K562 (cell line): ENCODE results near the gene UROS. TPM values are rescaled to one million over a fixed set of nuclear protein-coding genes. Genes with fewer than 3 reads are reported as not detected.

Experiments
- ATAC-seq: fragments of 200-7000 bp; cut with Tn5 transposase; 3 replicates; pipeline ENCODE4 v1.9.1; 2020; ENCODE audit warnings: moderate library complexity
- BruUV-seq: library from RNA; stranded (reverse); fragments of 400-500 nt; replicated peaks from 2 replicates; lab custom pipeline; 2021; lab: Mats Ljungman, UMichigan
- CTCF ChIA-PET: fragments of 300-600 bp; formaldehyde crosslinking; extraction: SDS; loops from one replicate; lab custom pipeline; 2021; ENCODE audit warnings: low intra/inter-chr PET ratio; lab: Yijun Ruan, JAX
- POLR2A ChIA-PET: fragments of 300-600, 350-650 bp; sonication (Branson Sonifier 250); formaldehyde crosslinking; extraction: SDS; loops from one replicate; lab custom pipeline; 2021; ENCODE audit warnings: antibody characterized with exemption, inconsistent platforms; lab: Yijun Ruan, JAX
- DNase-seq, 4 experiments: peaks; one replicate each; pipeline versions ENCODE4 v3.0.0 to v3.0.0-alpha.2; 2011 to 2018; ENCODE audit warnings: low spot score in 3 of 4, mixed read lengths in 3 of 4; ENCODE audit errors: extremely low read depth in 1 of 4
- FAIRE-seq: peaks from 2 replicates; lab custom pipeline; 2011; peaks lifted over from hg19 to GRCh38; lab: Jason Lieb, UNC
- H2AFZ ChIP-seq: 2 replicates; pipeline ENCODE4 v1.6.0; 2011; ENCODE audit warnings: low read depth, low read length, control low read depth, inconsistent platforms
- H3K27ac ChIP-seq: fragments of 200-600 bp; 3 replicates; pipeline ENCODE4 v1.8.0; 2011; ENCODE audit warnings: low read depth, mild to moderate bottlenecking, control low read depth, inconsistent platforms, low read length, moderate library complexity, mixed read lengths; ENCODE audit errors: extremely low read depth
- H3K27me3 ChIP-seq, 2 experiments: fragments of 300-600 bp in 1 of 2; 2 replicates in 1 of 2; 3 replicates in 1 of 2; pipeline versions ENCODE4 v1.6.0 to v1.8.0; 2011; ENCODE audit warnings: inconsistent platforms in 2 of 2, low read length in 2 of 2, mild to moderate bottlenecking in 1 of 2, mixed read lengths in 1 of 2, moderate library complexity in 1 of 2; ENCODE audit not compliant: control insufficient read depth in 2 of 2, insufficient read depth in 2 of 2
- H3K36me3 ChIP-seq: fragments of 300-600 bp; 3 replicates; pipeline ENCODE4 v1.8.0; 2011; ENCODE audit warnings: mild to moderate bottlenecking, low read length, inconsistent platforms; ENCODE audit not compliant: control insufficient read depth, insufficient read depth
- H3K4me1 ChIP-seq, 2 experiments: fragments of 200-600 bp in 1 of 2; replicated peaks in 1 of 2; 2 replicates in 1 of 2; 3 replicates in 1 of 2; pipeline versions ENCODE4 v1.5.1 to v1.8.0; 2011; ENCODE audit warnings: inconsistent platforms in 2 of 2, low read length in 2 of 2, mild to moderate bottlenecking in 1 of 2, mixed read lengths in 1 of 2, moderate library complexity in 1 of 2; ENCODE audit not compliant: control insufficient read depth in 2 of 2, insufficient read depth in 2 of 2
- H3K4me2 ChIP-seq: 2 replicates; pipeline ENCODE4 v1.6.1; 2011; ENCODE audit warnings: low read length, control low read depth, inconsistent platforms, mixed read lengths; ENCODE audit not compliant: insufficient read depth
- H3K4me3 ChIP-seq: fragments of 200-600 bp; sonication (generic), shearing (Covaris generic); 2 replicates; pipeline ENCODE4 v1.5.1; 2016; ENCODE audit warnings: control low read depth, inconsistent platforms
- H3K79me2 ChIP-seq: fragments of 200-600 bp; 3 replicates; pipeline ENCODE4 v1.8.0; 2011; ENCODE audit warnings: low read length, inconsistent platforms; ENCODE audit not compliant: control insufficient read depth, insufficient read depth
- H3K9ac ChIP-seq, 2 experiments: 2 replicates each; pipeline versions ENCODE4 v1.6.0 to v1.6.1; 2011; ENCODE audit warnings: low read depth in 2 of 2, low read length in 2 of 2, control low read depth in 1 of 2, inconsistent platforms in 1 of 2, mild to moderate bottlenecking in 1 of 2, mixed read lengths in 1 of 2; ENCODE audit not compliant: insufficient read depth in 1 of 2
- H3K9me1 ChIP-seq: one replicate; pipeline ENCODE4 v1.6.0; 2011; ENCODE audit warnings: inconsistent platforms, mild to moderate bottlenecking, low read length, moderate library complexity; ENCODE audit not compliant: control insufficient read depth, insufficient read depth
- H3K9me3 ChIP-seq: replicated peaks from 2 replicates; pipeline ENCODE4 v1.5.1; 2011; ENCODE audit warnings: low read depth, low read length, inconsistent platforms; ENCODE audit not compliant: control insufficient read depth, insufficient read depth
- H4K20me1 ChIP-seq: replicated peaks from 2 replicates; pipeline ENCODE4 v1.6.1; 2011; ENCODE audit warnings: low read length, inconsistent platforms, mixed read lengths; ENCODE audit not compliant: control insufficient read depth, insufficient read depth
- BRCA1 ChIP-seq, 2 experiments: fragments of 450-650 bp in 1 of 2; sonication (generic) in 1 of 2; formaldehyde crosslinking in 1 of 2; IDR thresholded peaks; 2 replicates each; pipeline versions ENCODE4 v1.5.0 to v1.6.1; 2017 to 2020; ENCODE audit warnings: mild to moderate bottlenecking in 1 of 2, missing genetic modification reagents in 1 of 2
- EHMT2 ChIP-seq: fragments of 450-650 bp; IDR thresholded peaks from 2 replicates; pipeline ENCODE4 v1.6.1; 2018; ENCODE audit warnings: antibody characterized with exemption
- FOXK2 ChIP-seq, 2 experiments: fragments of 450-650 bp; IDR thresholded peaks in 1 of 2; conservative IDR thresholded peaks in 1 of 2; 2 replicates each; pipeline ENCODE4 v1.6.1; 2016; ENCODE audit warnings: low read depth in 2 of 2, mild to moderate bottlenecking in 1 of 2
- JUNB ChIP-seq: fragments of 450-650 bp; formaldehyde crosslinking; conservative IDR thresholded peaks from 2 replicates; pipeline ENCODE4 v1.4.0; 2020; ENCODE audit warnings: mild to moderate bottlenecking
- KDM2B ChIP-seq: fragments of 250-450 bp; sonication (Bioruptor Pico); IDR thresholded peaks from 2 replicates; pipeline ENCODE4 v1.8.0; 2021; ENCODE audit warnings: mild to moderate bottlenecking, moderate library complexity
- NR1H2 ChIP-seq: sonication (generic); formaldehyde crosslinking; IDR thresholded peaks from 2 replicates; pipeline ENCODE4 v1.4.0; 2020; ENCODE audit warnings: mild to moderate bottlenecking, missing genetic modification reagents
- POLR2G ChIP-seq: fragments of 200-400 bp; formaldehyde crosslinking; IDR thresholded peaks from 2 replicates; pipeline ENCODE4 v1.6.1; 2017; ENCODE audit warnings: low read depth, mild to moderate bottlenecking, antibody characterized with exemption, low read length, moderate library complexity
- RREB1 ChIP-seq: fragments of 250-450 bp; sonication (Bioruptor Pico); IDR thresholded peaks from 2 replicates; pipeline ENCODE4 v1.4.0; 2020
- TGIF2 ChIP-seq: sonication (generic); formaldehyde crosslinking; IDR thresholded peaks from 2 replicates; pipeline ENCODE4 v1.8.1; 2022; ENCODE audit warnings: mild to moderate bottlenecking, missing genetic modification reagents, moderate library complexity
- ZNF165 ChIP-seq: fragments of 250-450 bp; sonication (Bioruptor Pico); IDR thresholded peaks from 2 replicates; pipeline ENCODE4 v1.4.0; 2020; ENCODE audit warnings: borderline replicate concordance
- WGBS: fragments of 100-300 bp; shearing (Covaris generic); methylation state at CpG from one replicate; pipeline ENCODE4 v1.1.6; 2016; ENCODE audit warnings: low coverage, mixed read lengths; ENCODE audit not compliant: insufficient coverage; ENCODE audit errors: missing lambda C conversion rate; 5-methylcytosine and 5-hydroxymethylcytosine counted together
- in situ Hi-C: fragments of 300-500 bp; cut with MboI; formaldehyde crosslinking; loops from 4 replicates; pipeline ENCODE4 v1.15.0; 2018; ENCODE audit warnings: inconsistent platforms, mixed read lengths
- intact Hi-C: fragments of 100-400 bp; cut with micrococcal nuclease; formaldehyde crosslinking; loops from 2 replicates; pipeline ENCODE4 v1.14.2; 2022
- polyA plus RNA-seq, 8 experiments: library from polyadenylated mRNA; depleted of rRNA in 4 of 8; stranded (reverse) in 5 of 8; unstranded in 3 of 8; fragments of >200 nt; fragmentation: Nextera tagmentation in 2 of 8; fragmentation: Illumina TruSeq in 1 of 8; extraction: Ambion mirVana in 2 of 8; extraction: Trizol in 1 of 8; gene quantifications; 2 replicates each; pipeline versions ENCODE4 v1.2.1 to v1.2.3, GENCODE V29; 2011 to 2014; ENCODE audit warnings: inconsistent platforms in 1 of 8, missing spikeins in 1 of 8
- total RNA-seq, 7 experiments: library from RNA; depleted of rRNA in 6 of 7; stranded (reverse); fragments of >200 nt in 6 of 7; fragmentation: Illumina TruSeq in 2 of 7; extraction: Trizol in 2 of 7; gene quantifications; 2 replicates each; pipeline versions ENCODE4 v1.2.1 to v1.2.3, GENCODE V29; 2011 to 2021; ENCODE audit warnings: low replicate concordance in 1 of 7

Gene UROS
- total and polyA plus RNA-seq, 9 of the 15 experiments (the other 6 are each of a cell fraction or from before 2014, with no cell fraction given), result 6.4 to 39.1 (median 32.3) TPM

DNA sequence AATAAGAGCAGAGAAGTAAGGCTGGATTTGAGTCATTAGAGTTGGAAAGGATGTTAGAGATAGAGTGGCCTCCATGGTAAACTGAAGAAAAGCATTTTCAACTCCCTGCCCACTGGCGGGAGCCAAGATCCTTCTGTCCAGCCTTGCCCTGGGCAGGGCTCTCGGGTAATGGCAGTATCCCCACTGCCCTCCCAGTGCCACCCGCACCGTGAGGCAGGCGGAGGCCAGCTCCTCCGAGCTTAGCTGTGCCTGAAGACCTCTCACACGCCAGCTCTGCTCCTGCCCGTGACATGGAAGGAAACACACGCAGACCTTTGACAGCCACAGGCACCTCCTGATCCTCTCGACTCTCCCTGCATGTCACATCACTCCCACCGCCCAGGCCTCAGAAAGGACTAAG, 22.6 kb upstream of the UROS start:
- FAIRE-seq (no peak), ATAC-seq (no peak), DNase-seq (no peak)
- Histone ChIP-seq H3K27ac (no peak overlapping the region), H3K4me3 (no peak overlapping the region), H3K4me2 (no peak overlapping the region), H4K20me1 (no peaks in the 10 kb centered on the region), H3K79me2 (no peaks in the 10 kb centered on the region), H3K9me3 (no peaks in the 10 kb centered on the region), H3K9ac (no peak overlapping the region), H3K27me3 (no peaks in the 10 kb centered on the region), H2AFZ (no peak overlapping the region), H3K36me3 (peaks cover 47% of the 10 kb centered on the region), H3K9me1 (no peaks in the 10 kb centered on the region), H3K4me1 (no peaks in the 10 kb centered on the region; a peak in 1 of 5 replicates)
- in situ Hi-C loops, result no loop called here
- intact Hi-C loops, result no loop called here
- TF ChIP-seq POLR2G (peak; percentile 32; the same call in 1 of the 2 replicates), ZNF165 (CRISPR knock-in tag) (no peak)
- ChIA-PET CTCF (no interaction called here), POLR2A (interaction anchor here (3.0 kb wide), 1 partner anchor 11 kb away, joined by 10 read pairs; no protein-coding TSS in a partner anchor)
- WGBS, result 86% methylated on average over 4 of the region's 11 CpGs
- no TSS peak for BruUV-seq

GRCh38 chr10:125844751-125845221, 21.7 kb upstream of the UROS start:
- Histone ChIP-seq H3K36me3 (peaks cover 53% of the 10 kb centered on the region), H3K27ac (no peak overlapping the region), H3K4me1 (no peaks in the 10 kb centered on the region; a peak in 1 of 5 replicates), H3K9me3 (no peaks in the 10 kb centered on the region), H3K9ac (no peak overlapping the region), H3K4me3 (no peak overlapping the region), H4K20me1 (0 out of 2 replicates have a peak, but pooled peaks cover under 1% of the 10 kb centered on the region), H3K27me3 (no peaks in the 10 kb centered on the region), H3K79me2 (no peaks in the 10 kb centered on the region), H3K4me2 (no peak overlapping the region), H2AFZ (no peak overlapping the region), H3K9me1 (no peaks in the 10 kb centered on the region)
- BruUV-seq, result no TSS peak
- ChIA-PET CTCF (no interaction called here), POLR2A (interaction anchor here (1.2 to 3.0 kb wide), 2 partner anchors 10 to 105 kb away, joined by 3 to 10 read pairs; no protein-coding TSS in a partner anchor)
- no peak for ATAC-seq
- in situ Hi-C loops (no loop called here), intact Hi-C loops (no loop called here)
- DNase-seq, result no peak
- no peak for FAIRE-seq
- 95% methylated on average over 7 of the region's 7 CpGs for WGBS
- TF ChIP-seq TGIF2 (CRISPR knock-in tag) (no peak), RREB1 (CRISPR knock-in tag) (no peak), NR1H2 (CRISPR knock-in tag) (no peak), JUNB (CRISPR knock-in tag) (no peak), KDM2B (no peak), FOXK2 (conservative IDR thresholded peaks at IDR 0.05 in 1 of 2, IDR thresholded peaks at IDR 0.05 in 1 of 2; ENCODE audit: low read depth in 2 of 2) (no peak), EHMT2 (no peak), BRCA1 (IDR thresholded peaks at IDR 0.05) (no peak), BRCA1 (CRISPR knock-in tag; IDR thresholded peaks at IDR 0.05) (no peak)
